SK-N-DZ (cell line): ENCODE results near the gene SPATA46.
"Not testable (repeated sequence)": the region's sequence is repeated elsewhere in the genome, so short reads cannot be mapped to it uniquely, and the experiment has no call there.

Experiments
- DNase-seq: peaks from one replicate; pipeline ENCODE4 v3.0.0-alpha.2; 2015; ENCODE audit warnings: low spot score

SPATA46 gene

DNA sequence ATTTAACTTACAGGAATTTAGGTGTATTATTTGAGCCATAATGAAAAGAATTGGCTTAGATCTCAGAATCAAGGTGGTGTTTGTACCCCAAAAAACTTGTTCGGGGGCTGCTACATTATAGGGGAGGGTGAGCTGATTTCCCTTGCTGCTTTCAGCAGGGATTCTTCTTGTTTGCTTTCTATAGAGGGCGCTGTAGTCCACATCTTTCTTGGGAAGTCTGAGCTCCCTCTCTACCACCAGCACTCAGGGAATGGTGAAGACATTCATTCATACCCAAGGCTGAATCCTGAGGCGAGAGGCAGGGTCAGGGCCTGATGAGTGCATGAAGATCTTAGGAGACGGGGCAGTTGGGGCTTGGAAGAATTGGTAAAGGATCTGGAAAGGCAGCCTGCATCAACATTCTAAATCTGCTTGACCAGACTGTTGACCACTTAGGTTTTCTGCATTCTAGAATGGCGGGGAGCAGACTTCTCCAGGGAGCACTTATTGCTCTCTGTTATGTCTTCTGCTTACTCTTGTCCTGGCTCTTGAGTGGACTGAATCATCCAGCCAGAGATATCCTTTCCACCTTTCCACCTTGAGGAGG is 18.9 kb downstream of the SPATA46 start:
- peak; percentile 27 for DNase-seq

DNA sequence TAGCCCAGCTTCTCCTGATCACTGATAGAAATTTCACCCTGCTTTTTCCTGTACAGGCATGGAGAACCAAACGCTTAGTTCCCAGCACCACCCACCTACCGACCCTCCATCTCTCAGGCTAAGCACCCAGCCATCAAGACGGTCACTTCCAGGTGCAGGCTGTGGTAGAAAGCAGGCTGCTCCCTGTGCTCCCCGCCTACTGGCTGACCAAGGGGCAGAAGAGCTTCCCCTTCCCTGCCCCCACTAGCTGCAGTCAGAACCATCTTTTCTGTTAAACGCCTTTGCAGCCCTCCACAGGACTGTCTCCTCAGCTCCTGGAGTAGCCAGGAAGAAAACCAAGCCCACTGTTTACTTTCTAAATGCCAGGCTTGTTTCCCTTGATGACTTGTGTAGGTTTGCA is 23.0 kb downstream of the SPATA46 start:
- DNase-seq = no peak

DNA sequence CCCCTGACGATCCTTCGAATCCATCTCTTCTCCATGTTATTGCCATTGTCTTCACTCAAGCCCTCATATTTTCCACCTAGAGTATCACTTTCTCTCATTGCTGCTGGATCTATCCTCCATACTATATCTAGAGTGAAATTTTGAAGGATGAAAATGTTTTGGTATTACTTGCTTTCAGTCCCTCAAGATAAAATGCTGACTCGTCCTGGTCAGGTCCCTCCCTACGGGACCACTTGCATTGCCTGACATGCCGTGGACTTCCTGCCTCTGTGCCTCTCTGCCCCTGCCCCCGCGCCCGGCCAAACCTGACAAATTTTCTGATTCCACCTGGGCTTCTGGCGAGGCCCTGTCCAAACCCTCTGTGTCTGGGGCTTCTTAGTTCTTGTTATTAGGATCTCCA is 23.6 kb downstream of the SPATA46 start:
- DNase-seq = no peak

DNA sequence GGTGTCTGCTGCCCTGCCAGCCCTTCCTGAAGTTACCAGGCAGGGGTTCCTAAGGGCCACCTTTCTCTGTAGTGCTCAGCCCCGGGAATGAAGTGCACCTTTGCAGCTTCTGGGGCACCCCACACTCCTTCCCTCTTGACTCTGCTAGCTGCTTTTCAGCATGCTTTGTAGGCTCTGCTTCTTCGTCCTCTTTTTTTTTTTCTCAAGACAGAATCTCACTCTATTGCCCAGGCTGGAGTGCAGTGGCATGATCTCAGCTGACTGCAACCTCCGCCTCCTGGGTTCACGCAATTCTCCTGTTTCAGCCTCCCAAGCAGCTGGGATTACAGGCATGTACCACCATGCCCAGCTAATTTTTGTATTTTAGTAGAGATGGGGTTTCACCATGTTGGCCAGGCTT is 24.8 kb downstream of the SPATA46 start:
- DNase-seq = not testable (repeated sequence)

DNA sequence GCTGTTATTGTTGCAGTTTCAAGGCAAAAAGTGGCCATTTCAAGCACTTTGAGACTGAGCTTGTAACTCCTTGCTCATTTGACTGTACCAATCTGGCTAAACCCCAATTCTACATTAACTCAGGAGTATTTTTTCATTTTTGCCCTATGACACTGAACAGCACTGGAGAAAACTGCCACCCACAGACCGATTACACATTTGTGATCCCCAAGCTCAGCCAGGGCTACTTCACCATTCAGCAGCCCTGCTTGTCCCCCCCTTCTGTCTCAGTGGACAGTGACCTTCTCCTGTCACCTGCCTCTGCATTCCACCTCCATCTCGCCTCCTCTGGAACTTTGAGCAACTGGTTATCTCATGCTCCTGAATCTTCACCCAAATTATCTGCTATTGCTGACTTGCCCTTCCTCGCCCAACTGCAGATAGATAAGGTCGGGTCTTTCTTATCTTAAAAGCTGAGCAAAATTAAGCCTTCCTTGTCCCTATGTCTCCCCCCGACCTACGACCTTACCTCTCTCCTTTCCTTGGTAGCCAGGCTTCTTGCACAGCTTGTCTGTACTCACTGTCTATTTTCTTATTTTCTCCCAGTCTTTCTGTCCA is 25.3 kb downstream of the SPATA46 start:
- DNase-seq = no peak

DNA sequence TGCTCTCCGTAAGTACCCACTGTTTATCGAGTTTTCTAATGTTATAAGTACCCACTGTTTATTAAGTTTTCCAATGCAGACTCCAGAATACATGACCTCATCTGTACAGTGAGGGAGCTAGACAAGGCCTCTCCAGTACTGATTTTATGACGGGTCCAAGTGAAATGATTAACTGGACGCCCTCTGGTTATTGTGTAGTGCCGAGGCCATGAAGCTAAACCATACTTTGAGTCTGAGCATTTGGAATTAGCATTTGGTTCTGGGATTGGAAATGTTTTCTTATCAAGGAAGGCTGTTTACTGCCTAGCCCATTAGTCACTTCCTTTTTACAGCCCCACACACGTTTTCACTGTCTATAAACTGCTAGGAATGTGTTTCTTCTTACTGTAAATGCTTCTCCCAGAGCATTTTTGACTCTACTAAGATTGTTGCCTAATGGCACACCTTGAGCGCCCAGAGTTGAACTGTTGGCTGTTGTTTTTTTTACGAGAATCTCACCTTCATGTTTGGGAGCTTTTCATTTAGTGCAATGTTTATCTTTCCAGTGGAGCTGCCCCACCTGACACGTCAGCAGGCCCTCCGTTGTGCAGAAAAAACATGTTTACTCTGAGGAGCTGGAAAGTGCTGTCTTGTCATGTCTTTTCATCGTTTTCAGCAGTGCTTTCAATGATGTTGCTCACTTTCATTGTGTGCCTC is 26.9 kb downstream of the SPATA46 start:
- no peak for DNase-seq

- DNase-seq = peak; percentile 5
Measured at GRCh38 chr1:162347281-162347680, 29.4 kb downstream of the SPATA46 start.

- DNase-seq = no peak
Measured at GRCh38 chr1:162343470-162343869, 33.2 kb downstream of the SPATA46 start.

DNA sequence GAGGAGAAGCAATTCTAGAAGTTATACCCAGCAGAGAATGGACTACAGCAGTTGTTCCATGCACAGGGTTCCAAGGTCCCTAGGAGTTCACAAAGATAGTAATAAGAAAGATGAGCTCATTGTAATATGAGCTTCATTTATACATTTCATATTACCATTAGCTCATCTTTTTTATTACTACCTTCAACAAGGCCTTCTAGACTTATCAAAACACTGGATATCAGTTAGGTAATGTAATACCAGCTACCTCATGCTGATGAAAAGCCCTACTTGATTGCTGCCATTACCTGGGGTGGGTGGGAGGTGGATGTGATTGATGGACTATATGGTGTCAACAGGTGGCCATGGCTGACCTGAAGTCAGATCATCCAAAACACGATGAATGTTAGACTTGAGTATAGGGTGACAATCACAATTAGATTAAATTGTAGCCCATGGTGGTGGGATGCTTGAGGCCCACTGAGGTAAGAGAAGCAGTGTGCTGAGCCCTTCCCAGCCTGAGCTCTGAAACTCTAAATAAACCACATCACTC is 34.1 kb downstream of the SPATA46 start:
- no peak for DNase-seq

DNA sequence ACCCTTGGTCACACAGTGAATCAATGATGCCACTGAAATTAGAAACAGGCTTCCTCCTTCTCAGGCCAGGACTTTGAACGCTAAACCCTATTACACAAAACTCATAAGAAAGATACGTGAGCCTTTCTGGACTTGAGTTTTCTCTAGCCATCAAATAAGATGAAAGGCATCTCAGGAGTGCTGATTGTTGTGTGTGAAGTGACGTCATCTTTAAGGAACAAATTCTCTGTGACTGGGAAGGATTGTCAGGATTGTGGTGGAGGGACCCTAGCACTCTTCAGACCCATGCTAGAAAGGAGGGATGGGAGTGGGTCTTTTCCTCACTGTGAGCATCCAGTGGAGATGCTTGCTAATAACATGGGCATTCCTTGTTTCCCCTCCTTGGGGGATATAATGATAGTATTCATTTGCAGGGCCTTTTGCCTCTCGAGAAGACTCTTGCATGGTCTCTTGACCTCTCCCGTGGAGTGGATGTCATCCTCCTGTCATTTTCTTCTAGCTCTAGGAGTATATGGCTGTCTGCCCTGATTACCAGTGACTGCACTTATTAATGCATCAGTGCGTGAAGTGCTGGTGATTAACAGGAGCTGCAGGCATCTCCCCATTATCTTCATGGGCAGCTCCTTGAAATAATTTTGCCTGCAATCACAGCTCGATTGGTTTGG is 39.9 kb downstream of the SPATA46 start:
- no peak for DNase-seq

DNA sequence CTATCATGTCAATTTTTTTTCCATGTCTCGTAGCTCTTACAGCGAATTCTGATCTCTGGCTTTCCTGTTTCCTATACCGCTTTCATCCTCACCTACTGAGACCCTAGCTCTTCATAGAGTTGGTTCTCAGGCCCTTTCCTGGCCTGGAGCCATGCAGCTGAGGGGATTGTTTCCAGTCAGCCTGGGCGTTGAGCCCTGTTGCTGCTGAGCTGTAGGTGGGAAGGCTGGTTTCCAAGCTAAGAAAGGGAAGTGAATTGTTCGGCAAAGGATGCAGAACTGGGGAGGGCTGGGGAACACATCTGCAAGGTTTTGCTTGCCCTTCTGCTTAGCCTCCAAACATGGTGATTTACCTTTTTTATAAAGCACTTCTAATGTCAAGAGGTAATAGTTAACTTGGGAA is 41.5 kb downstream of the SPATA46 start:
- DNase-seq = no peak

DNA sequence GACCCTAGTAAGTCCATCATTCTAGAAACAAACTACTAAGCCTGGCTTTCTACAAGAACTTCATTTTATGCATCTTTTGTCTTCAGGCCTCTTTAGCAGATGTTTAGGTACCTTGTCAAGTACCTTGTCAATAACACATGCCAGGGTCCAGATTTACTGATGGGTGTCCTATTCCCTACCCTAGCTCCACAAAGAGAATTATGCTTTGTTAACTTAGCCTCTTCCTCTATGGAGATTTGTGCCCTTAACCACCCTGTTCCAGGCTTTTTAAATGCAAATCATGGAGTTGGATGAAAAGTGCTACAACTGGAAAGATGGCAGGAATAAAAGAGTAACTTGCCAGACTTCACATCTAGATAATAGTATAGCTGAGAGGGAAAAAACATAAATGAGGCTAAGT is 42.7 kb downstream of the SPATA46 start:
- DNase-seq = no peak

DNA sequence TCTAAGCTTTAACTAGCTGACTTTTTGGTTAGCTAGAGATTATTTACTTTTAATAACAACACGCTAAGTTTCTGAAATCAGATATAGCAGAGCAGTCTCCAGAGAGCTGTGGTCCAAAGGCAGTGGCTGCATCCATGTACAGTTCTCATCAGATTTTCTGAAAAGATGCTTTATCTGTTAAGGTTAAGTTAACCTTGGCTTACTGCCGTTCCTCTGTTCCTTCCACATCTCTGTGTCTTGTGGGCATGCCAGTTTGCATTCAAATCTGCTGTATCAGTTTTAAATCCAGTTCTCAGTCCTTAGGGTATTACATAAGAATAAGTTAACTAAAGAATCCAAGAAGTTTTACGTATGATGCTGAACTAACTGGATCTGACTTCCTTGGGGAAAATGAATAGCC is 46.8 kb downstream of the SPATA46 start:
- no peak for DNase-seq

- no peak for DNase-seq
Measured at GRCh38 chr1:162328512-162328911, 48.1 kb downstream of the SPATA46 start.

DNA sequence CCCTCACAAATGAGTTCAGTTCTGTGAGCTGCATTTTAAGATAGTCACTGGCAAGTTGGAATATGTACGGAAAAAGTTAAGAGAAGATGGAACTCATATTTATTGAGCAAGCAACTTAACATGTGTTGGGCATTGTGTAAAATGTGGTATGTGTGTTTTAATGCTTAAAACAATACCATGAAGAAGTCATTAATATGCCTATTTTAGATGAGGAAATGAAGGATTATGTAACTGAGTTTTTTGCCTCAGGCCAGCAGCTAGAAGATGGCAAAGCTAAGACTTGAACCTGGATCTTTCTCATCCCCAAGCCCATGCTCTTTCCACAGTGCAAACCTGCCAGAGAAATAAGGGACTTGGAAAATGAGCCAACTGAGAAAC is 48.9 kb downstream of the SPATA46 start:
- DNase-seq = no peak

GRCh38 chr1:162327144-162327787 is 49.4 kb downstream of the SPATA46 start:
- no peak for DNase-seq

DNA sequence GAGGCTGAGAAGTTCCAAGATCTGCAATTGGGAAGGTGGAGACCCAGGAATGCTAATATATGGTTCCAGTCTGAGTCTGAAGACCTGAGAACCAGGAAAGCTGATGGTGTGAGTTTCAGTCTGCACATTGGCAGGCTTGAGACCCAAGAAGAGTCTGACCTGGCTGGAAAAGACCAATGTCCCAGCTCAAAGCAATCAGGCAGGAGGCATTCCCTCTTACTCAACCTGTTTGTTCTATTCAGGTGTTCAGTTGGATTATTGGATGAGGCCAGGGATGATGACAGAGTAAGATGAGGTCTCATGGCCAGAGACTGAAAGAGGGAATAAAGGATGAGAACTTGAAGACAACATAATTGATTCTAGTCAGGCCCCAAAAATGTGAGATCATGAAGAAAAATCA is 50.1 kb downstream of the SPATA46 start:
- no peak for DNase-seq

GRCh38 chr1:162324396-162324795 is 52.3 kb downstream of the SPATA46 start:
- DNase-seq = no peak
